ENCODE measurements around the gene RAB40B. TPM values are rescaled to one million over a fixed set of nuclear protein-coding genes. Genes with fewer than 3 reads are reported as not detected.
A peak's percentile ranks its signal among the peaks of the same experiment; 100 is the strongest.

The RAB40B gene
- polyA plus RNA-seq, 2 of the 4 experiments (the other 2 are of a cell fraction), result 5.6 to 9.4 TPM

DNA sequence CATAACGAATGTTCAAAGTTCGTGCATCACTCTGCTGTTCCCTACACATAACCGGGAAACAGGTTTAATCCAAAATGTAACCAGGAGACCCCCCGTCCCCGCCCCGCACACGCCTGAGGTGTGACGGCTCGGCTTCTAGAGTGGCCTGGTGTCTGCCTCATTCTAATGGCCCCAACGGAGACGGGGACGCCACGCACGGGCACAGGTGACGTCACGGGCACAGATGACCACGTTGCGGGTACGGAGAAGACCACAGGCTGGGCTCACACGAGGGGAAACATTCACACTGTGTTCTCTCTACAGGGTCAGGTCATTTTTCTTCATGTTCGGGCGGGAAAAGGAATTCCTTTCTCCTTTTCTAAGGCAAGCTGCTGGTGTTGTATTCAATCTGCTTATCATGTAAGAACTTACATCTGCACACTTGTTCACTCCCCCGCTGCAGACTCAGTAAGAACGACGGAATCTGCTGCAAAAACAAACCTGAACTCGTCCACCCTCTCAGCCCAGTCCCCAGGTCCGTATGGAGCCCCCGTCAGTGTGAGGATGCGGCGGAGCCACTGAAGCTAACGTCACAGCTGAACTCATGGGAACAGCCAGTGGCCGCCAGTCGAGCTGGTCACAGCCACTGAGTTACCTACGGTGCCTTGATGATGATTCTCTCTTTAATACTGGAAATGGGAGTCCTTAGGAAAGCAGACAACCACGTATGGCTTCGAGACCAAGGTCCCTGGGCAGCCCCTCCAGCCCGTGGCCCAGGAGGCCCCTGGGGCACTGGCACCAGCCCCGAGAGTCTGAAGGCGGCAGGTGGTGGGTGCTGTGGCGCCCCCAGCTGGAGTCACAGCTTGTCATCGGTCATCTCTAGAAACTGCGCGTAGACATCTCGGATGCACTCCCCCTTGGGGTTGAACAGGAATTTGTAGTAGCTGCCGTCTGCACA is 83.1 kb downstream of the RAB40B start:
- ChIA-PET CTCF (interaction anchor here (0.7 to 1.5 kb wide), 4 partner anchors 11 to 138 kb away, joined by 3 to 5 read pairs (median 3); no protein-coding TSS in a partner anchor), POLR2A (no interaction called here)
- FAIRE-seq, result no peak
- Histone ChIP-seq H3K4me3 (no peak overlapping the region), H3K27ac (no peak overlapping the region), H3K9me3 (no peaks in the 10 kb centered on the region), H3K4me1 (no peaks in the 10 kb centered on the region), H3K4me2 (no peak overlapping the region)
- WGBS (ENCODE audit: missing lambda C conversion rate), result 94% methylated on average over 44 of the region's 45 CpGs
- ATAC-seq, result peak; percentile 11 to 31; a peak in 4 of 6 replicates
- TF ChIP-seq ESRRA (IDR thresholded peaks at IDR 0.05; ENCODE audit: borderline replicate concordance, low read length) (no peak), EHMT2 (IDR thresholded peaks at IDR 0.05; ENCODE audit: low read depth) (no peak), KDM5A (IDR thresholded peaks at IDR 0.05) (no peak), CBX2 (IDR thresholded peaks at IDR 0.05; ENCODE audit: borderline replicate concordance, low read depth) (no peak), POLR2A (IDR thresholded peaks at IDR 0.05; ENCODE audit: low read length) (no peak), RAD21 (conservative IDR thresholded peaks at IDR 0.05 in 1 of 2, IDR thresholded peaks at IDR 0.05 in 1 of 2) (no peak; a peak in 1 of 5 replicates)
- TF ChIP-seq, protein P1, sequence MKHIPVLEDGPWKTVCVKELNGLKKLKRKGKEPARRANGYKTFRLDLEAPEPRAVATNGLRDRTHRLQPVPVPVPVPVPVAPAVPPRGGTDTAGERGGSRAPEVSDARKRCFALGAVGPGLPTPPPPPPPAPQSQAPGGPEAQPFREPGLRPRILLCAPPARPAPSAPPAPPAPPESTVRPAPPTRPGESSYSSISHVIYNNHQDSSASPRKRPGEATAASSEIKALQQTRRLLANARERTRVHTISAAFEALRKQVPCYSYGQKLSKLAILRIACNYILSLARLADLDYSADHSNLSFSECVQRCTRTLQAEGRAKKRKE (CRISPR knock-in tag; IDR thresholded peaks at IDR 0.05; ENCODE audit: low read depth), result no peak
- TF ChIP-seq, protein P2, sequence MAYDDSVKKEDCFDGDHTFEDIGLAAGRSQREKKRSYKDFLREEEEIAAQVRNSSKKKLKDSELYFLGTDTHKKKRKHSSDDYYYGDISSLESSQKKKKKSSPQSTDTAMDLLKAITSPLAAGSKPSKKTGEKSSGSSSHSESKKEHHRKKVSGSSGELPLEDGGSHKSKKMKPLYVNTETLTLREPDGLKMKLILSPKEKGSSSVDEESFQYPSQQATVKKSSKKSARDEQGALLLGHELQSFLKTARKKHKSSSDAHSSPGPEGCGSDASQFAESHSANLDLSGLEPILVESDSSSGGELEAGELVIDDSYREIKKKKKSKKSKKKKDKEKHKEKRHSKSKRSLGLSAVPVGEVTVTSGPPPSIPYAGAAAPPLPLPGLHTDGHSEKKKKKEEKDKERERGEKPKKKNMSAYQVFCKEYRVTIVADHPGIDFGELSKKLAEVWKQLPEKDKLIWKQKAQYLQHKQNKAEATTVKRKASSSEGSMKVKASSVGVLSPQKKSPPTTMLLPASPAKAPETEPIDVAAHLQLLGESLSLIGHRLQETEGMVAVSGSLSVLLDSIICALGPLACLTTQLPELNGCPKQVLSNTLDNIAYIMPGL (CRISPR knock-in tag; IDR thresholded peaks at IDR 0.05; ENCODE audit: borderline replicate concordance), result no peak
- TF ChIP-seq, protein P3, sequence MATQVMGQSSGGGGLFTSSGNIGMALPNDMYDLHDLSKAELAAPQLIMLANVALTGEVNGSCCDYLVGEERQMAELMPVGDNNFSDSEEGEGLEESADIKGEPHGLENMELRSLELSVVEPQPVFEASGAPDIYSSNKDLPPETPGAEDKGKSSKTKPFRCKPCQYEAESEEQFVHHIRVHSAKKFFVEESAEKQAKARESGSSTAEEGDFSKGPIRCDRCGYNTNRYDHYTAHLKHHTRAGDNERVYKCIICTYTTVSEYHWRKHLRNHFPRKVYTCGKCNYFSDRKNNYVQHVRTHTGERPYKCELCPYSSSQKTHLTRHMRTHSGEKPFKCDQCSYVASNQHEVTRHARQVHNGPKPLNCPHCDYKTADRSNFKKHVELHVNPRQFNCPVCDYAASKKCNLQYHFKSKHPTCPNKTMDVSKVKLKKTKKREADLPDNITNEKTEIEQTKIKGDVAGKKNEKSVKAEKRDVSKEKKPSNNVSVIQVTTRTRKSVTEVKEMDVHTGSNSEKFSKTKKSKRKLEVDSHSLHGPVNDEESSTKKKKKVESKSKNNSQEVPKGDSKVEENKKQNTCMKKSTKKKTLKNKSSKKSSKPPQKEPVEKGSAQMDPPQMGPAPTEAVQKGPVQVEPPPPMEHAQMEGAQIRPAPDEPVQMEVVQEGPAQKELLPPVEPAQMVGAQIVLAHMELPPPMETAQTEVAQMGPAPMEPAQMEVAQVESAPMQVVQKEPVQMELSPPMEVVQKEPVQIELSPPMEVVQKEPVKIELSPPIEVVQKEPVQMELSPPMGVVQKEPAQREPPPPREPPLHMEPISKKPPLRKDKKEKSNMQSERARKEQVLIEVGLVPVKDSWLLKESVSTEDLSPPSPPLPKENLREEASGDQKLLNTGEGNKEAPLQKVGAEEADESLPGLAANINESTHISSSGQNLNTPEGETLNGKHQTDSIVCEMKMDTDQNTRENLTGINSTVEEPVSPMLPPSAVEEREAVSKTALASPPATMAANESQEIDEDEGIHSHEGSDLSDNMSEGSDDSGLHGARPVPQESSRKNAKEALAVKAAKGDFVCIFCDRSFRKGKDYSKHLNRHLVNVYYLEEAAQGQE (IDR thresholded peaks at IDR 0.05), result no peak
- TF ChIP-seq, protein P4, sequence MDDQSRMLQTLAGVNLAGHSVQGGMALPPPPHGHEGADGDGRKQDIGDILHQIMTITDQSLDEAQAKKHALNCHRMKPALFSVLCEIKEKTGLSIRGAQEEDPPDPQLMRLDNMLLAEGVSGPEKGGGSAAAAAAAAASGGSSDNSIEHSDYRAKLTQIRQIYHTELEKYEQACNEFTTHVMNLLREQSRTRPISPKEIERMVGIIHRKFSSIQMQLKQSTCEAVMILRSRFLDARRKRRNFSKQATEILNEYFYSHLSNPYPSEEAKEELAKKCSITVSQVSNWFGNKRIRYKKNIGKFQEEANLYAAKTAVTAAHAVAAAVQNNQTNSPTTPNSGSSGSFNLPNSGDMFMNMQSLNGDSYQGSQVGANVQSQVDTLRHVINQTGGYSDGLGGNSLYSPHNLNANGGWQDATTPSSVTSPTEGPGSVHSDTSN (IDR thresholded peaks at IDR 0.05), result no peak
- peak in 1 of 2 experiments; percentile 49 for DNase-seq (ENCODE audit: low read depth in 1 of 2, low spot score in 1 of 2)

DNA sequence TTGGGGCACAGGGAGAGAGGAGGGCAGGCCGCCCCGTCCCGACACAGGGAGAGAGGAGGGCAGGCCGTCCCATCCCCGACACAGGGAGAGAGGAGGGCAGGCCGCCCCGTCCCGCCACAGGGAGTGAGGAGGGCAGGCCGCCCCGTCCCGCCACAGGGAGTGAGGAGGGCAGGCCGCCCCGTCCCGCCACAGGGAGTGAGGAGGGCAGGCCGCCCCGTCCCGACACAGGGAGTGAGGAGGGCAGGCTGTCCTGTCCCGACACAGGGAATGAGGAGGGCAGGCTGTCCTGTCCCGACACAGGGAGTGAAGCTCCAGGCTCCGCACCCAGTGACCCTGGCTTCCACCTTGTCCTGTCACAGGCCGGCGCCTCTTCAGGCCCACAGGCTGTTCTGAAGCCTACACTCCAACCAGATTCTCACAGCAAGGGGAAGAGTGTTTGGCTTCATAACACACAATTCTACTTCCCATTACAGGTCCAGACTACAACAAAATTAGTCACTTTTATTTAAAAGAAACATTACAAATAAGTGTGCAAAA is 84.3 kb downstream of the RAB40B start:
- POLR2A ChIA-PET, result no interaction called here
- peak; percentile 18 to 46; a peak in 2 of 6 replicates for ATAC-seq
- TF ChIP-seq ESRRA (IDR thresholded peaks at IDR 0.05; ENCODE audit: borderline replicate concordance, low read length) (no peak), TFCP2L1 (CRISPR knock-in tag; IDR thresholded peaks at IDR 0.05) (no peak), RARB (CRISPR knock-in tag; IDR thresholded peaks at IDR 0.05) (no peak), HOXB13 (CRISPR knock-in tag; IDR thresholded peaks at IDR 0.05; ENCODE audit: low read depth) (no peak), POLR2AphosphoS2 (conservative IDR thresholded peaks at IDR 0.05; ENCODE audit: low read length) (no peak), GATA3 (IDR thresholded peaks at IDR 0.05; ENCODE audit: borderline replicate concordance) (no peak)
- TF ChIP-seq, protein P2 (CRISPR knock-in tag; IDR thresholded peaks at IDR 0.05; ENCODE audit: borderline replicate concordance), result no peak
- TF ChIP-seq, protein P3 (IDR thresholded peaks at IDR 0.05), result no peak
- TF ChIP-seq, protein P4 (IDR thresholded peaks at IDR 0.05), result no peak
- TF ChIP-seq, protein P5, sequence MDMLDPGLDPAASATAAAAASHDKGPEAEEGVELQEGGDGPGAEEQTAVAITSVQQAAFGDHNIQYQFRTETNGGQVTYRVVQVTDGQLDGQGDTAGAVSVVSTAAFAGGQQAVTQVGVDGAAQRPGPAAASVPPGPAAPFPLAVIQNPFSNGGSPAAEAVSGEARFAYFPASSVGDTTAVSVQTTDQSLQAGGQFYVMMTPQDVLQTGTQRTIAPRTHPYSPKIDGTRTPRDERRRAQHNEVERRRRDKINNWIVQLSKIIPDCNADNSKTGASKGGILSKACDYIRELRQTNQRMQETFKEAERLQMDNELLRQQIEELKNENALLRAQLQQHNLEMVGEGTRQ (IDR thresholded peaks at IDR 0.05), result no peak

More for the DNA sequence above, 84.3 kb downstream of the RAB40B start:
- WGBS (ENCODE audit: missing lambda C conversion rate), result 98% methylated on average over 5 of the region's 22 CpGs
- Histone ChIP-seq H3K9me3 (no peaks in the 10 kb centered on the region), H3K27ac (no peak overlapping the region), H3K4me1 (no peaks in the 10 kb centered on the region), H3K4me3 (no peak overlapping the region), H3K4me2 (no peak overlapping the region)
- CTCF ChIA-PET, result no interaction called here
- DNase-seq (ENCODE audit: low read depth in 1 of 2, low spot score in 1 of 2) (no peak), FAIRE-seq (no peak)
